IPS-15b (cell line): ENCODE data around the gene FGF14.

Source experiments
- H3K27me3 ChIP-seq: one replicate; pipeline ENCODE4 v1.6.1; 2013; ENCODE audit warnings: low read length; ENCODE audit not compliant: control insufficient read depth, insufficient read depth
- H3K36me3 ChIP-seq: one replicate; pipeline ENCODE4 v1.6.1; 2013; ENCODE audit warnings: low read length; ENCODE audit not compliant: control insufficient read depth, insufficient read depth
- H3K4me1 ChIP-seq: one replicate; pipeline ENCODE4 v1.6.1; 2013; ENCODE audit warnings: mild to moderate bottlenecking, low read length; ENCODE audit not compliant: control insufficient read depth, insufficient read depth
- H3K4me3 ChIP-seq: one replicate; pipeline ENCODE4 v1.5.1; 2013; ENCODE audit warnings: low read depth, low read length
- H3K9ac ChIP-seq: one replicate; pipeline ENCODE4 v1.6.1; 2013; ENCODE audit warnings: low read depth, mild to moderate bottlenecking, low read length
- H3K9me3 ChIP-seq: one replicate; pipeline ENCODE4 v1.6.1; 2013; ENCODE audit warnings: mild to moderate bottlenecking, low read length; ENCODE audit not compliant: control insufficient read depth, insufficient read depth

The FGF14 gene

DNA sequence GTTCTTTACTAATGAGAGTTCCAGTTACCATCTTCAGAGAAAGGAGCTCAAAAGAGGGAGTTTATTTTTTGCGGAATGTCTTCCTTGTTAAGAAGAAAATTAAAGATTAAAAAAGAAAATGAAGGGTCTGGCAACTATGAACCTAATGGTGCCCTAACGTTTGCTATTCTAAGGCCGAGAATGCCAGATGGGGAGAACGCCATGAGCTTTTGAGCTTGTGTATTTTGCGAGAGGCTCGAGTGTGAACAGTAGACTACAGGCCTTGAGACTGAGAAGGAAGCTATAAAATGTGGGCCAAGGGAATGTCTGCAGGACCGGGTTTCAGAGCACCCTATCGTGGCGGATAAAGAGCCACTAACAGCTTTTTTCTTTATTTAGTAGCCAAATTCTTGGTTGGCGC is 6.7 kb downstream of the FGF14 start:
- no peaks in the 10 kb centered on the region for H3K9me3 ChIP-seq

DNA sequence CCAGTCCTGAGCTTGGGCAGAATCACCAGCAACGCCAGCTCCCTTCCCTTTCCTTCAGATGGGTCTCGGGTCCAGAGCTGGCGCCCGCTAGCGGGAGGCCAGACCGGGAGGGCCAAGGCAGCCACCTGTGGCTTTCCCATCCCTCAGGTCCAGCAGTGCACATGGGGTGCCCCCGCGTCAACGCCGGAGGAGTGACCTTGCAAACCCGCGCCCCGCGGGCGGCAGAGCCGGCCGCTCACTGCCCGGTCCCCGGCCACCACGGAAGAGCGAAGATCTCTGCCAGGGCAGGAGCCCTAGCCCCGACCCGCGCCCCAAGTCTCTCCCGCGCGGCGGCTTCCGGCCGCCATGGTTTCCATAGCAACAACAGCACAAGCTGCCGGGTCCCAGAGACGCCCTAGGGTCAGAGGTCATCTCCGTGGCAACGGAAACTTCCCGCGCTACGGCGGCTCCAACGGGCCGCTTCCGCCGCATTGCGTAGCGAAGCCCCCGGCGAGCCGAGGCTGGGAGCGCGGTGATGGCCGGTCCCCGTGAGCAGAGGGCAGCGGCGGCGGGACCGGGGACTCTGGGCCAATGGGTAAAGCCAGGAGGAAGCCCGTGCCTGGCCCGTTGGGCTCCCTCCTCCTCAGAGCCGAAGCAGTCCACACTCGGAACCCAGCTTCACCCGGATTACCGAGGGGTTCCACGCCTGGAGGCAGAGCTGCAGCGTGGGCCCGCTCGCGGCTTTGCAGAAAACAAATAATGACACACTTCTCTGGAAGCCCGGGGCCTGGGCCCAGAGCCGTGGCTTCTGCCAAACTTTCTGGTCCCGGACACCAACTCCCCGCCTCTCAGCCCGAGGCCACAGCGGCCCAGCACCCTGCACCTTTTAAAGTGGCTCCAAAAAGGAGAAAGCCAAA is 7.4 kb downstream of the FGF14 start:
- Histone ChIP-seq H3K36me3 (no peaks in the 10 kb centered on the region), H3K9me3 (no peaks in the 10 kb centered on the region), H3K27me3 (peaks cover 20% of the 10 kb centered on the region), H3K4me3 (peak overlapping the region; percentile 90), H3K4me1 (no peaks in the 10 kb centered on the region), H3K9ac (peak overlapping the region; percentile 93)

More for the DNA sequence above, 6.7 kb downstream of the FGF14 start:
- H3K36me3 ChIP-seq, result no peaks in the 10 kb centered on the region
- peaks cover 25% of the 10 kb centered on the region for H3K27me3 ChIP-seq
- no peaks in the 10 kb centered on the region for H3K4me1 ChIP-seq
- peak overlapping the region; percentile 93 for H3K9ac ChIP-seq
- peak overlapping the region; percentile 90 for H3K4me3 ChIP-seq

DNA sequence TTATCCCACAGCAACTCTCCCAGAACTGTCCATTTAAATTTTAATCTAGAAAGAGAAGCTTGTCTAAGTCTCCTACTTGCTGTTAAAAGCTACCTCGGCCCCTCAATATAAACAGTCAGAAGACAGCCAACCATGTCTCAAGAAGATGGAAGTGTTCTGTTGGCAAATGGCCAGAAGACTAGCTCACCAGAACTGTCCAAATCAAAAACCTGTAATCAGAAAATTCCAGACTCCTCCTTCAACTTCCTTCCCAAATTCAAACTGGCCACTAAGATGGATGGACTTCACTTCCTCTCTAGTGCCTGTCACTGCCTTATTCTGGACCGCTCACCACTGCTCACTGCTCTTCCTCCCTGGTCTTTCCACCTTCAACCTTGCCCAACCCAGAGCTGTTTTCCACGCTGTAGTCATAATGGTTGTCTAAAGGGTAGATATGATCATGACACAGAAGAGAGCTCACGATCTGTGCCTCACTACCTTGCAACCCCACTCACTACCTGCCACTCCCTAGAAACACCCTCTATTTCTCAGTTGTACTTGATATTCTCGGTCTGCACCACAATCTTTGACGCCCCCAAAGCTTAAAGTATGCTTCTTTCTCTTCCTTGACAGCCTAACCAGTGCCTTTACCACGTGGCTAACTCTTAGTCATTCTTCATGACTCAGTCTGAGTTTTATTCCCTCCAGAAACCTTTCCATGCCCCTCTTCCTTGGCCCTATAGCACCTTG is 9.2 kb downstream of the FGF14 start:
- Histone ChIP-seq H3K36me3 (no peaks in the 10 kb centered on the region), H3K9me3 (no peaks in the 10 kb centered on the region), H3K27me3 (peaks cover 11% of the 10 kb centered on the region), H3K4me1 (no peaks in the 10 kb centered on the region), H3K9ac (no peak overlapping the region), H3K4me3 (no peak overlapping the region)

DNA sequence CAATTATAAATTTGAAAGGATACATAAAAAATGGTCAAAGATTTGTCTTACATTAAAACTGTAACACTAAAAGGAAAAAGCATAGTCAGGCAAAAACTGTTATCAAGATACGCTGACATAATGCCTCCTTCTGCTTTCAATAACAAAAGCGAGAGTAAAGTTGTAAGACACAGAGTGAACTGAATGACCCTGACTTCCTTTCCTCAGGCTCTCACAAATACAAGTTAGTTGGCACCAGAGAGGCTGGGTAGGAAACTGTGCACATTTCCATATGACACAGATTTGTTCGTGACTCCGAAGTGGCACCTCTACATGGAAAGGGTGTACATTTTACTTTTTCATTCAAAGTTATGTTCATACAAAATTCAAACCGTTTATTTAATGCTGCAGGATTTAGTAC is 15.4 kb downstream of the FGF14 start:
- Histone ChIP-seq H3K4me1 (no peaks in the 10 kb centered on the region), H3K27me3 (no peaks in the 10 kb centered on the region), H3K9me3 (no peaks in the 10 kb centered on the region), H3K9ac (no peak overlapping the region), H3K36me3 (no peaks in the 10 kb centered on the region), H3K4me3 (no peak overlapping the region)

DNA sequence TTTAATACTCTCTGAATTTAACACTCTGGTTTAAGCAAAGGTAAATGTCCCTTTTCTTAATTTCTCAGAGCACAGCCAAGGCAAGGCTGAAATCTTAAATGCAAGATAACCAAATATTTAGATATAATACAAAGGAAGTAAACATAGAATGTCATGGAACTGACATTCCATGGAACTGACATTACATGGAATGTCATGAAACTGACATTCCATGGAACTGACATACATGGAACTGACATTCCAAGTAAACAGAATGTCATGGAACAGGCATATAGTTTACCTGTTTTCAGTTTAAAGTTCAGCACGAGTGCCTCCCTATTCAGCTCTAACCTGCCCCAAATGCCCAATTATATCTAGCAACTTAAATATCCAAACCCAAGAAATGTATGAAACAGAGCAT is 21.8 kb downstream of the FGF14 start:
- no peaks in the 10 kb centered on the region for H3K36me3 ChIP-seq
- H3K9me3 ChIP-seq, result no peaks in the 10 kb centered on the region
- no peak overlapping the region for H3K9ac ChIP-seq
- H3K4me1 ChIP-seq, result no peaks in the 10 kb centered on the region
- no peaks in the 10 kb centered on the region for H3K27me3 ChIP-seq
- no peak overlapping the region for H3K4me3 ChIP-seq

DNA sequence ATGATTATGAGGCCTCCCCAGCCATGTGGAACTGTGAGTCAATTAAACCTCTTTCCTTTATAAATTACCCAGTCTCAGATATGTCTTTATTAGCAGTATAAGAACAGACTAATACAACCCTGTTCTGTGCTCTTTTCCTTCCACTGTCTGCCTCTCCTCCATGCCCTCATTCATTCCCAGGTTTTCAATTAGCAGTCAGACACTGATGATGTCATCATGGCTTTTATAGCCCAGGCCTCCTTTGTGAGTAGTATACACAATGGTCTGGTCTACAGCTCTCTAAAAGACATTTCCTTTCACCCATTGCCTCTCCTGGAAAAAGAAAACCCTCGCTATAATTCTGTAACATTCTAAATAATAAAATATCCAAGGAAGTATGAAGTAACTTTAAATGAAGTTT is 25.5 kb downstream of the FGF14 start:
- H3K9me3 ChIP-seq, result no peaks in the 10 kb centered on the region
- no peaks in the 10 kb centered on the region for H3K27me3 ChIP-seq
- H3K9ac ChIP-seq, result no peak overlapping the region
- no peaks in the 10 kb centered on the region for H3K4me1 ChIP-seq
- no peaks in the 10 kb centered on the region for H3K36me3 ChIP-seq
- no peak overlapping the region for H3K4me3 ChIP-seq

DNA sequence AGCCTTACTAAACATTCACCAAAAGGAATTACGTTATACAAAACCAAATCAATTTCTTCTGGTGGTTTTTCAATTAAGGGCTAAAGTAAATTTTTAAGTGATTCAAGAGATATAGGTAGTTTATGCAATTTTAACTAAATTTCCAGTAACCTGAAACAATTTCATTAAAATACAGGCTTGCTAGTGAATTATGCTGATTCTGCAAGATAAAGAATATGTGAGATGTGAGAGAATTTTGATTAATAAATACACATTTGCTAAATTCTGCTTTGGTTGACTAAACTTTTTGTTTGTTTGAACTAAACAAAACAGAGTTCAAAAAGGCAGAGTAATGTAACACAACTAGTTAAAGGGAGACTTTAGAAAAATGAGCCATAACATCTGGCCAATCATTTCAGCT is 27.1 kb downstream of the FGF14 start:
- Histone ChIP-seq H3K9me3 (no peaks in the 10 kb centered on the region), H3K4me1 (no peaks in the 10 kb centered on the region), H3K9ac (no peak overlapping the region), H3K4me3 (no peak overlapping the region), H3K36me3 (no peaks in the 10 kb centered on the region), H3K27me3 (no peaks in the 10 kb centered on the region)

DNA sequence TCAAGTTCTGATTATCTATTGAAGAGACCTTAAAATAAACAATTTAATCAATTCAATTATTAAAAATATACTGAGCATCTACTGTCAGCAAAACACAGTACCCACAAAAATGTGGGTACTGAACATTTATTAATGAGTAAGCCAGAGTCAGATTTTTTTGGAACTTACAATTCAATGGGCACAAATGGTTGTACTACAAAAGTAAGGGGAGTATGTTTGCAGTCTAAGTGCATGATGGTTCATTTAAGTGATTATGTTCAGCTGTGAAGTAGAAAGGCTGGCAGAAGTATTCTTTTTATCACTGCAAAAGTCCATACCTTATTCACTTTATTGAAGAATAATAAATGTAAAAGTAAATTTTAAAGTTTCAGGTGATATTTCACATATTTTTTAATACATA is 27.6 kb downstream of the FGF14 start:
- Histone ChIP-seq H3K27me3 (no peaks in the 10 kb centered on the region), H3K4me1 (no peaks in the 10 kb centered on the region), H3K9me3 (no peaks in the 10 kb centered on the region), H3K9ac (no peak overlapping the region), H3K36me3 (no peaks in the 10 kb centered on the region), H3K4me3 (no peak overlapping the region)

DNA sequence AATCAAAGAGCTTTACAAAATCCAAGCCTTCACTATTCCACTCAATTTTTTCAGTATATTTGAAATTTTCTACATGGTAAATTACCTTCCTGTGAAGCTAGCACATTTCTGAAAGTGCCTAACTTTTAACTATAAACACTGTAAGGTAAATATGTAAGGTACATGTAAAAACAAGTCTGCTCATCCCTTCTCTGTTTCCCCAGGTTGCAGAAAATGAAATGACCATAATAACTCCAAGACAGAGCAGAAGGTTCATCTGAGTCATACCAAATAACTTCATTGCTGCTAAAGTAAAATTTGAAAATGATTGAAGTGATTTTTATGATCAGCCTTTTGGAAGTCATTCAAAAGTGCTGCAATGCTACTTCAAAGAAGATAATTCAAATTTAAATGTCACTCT is 28.6 kb downstream of the FGF14 start:
- Histone ChIP-seq H3K27me3 (no peaks in the 10 kb centered on the region), H3K36me3 (no peaks in the 10 kb centered on the region), H3K4me1 (no peaks in the 10 kb centered on the region), H3K9ac (no peak overlapping the region), H3K4me3 (no peak overlapping the region), H3K9me3 (no peaks in the 10 kb centered on the region)

DNA sequence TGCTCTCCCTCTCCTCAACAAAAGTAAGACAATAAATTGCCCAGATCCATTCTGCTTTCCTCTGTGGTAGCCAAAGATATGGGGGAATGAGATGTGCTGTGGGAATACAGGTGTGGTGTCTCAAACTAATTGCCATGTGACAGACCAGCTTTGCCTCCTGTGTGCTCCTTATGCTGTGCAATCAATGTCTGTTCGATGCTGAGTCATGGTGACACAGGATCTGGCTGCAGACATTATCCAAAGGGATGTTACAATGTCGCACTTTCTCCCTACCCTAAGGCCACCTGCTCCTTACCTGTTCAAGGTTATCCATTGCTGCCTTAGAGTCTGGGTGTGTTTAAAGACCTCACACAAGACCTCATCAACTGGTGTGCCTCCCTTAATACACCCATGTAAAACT is 32.5 kb downstream of the FGF14 start:
- no peaks in the 10 kb centered on the region for H3K36me3 ChIP-seq

DNA sequence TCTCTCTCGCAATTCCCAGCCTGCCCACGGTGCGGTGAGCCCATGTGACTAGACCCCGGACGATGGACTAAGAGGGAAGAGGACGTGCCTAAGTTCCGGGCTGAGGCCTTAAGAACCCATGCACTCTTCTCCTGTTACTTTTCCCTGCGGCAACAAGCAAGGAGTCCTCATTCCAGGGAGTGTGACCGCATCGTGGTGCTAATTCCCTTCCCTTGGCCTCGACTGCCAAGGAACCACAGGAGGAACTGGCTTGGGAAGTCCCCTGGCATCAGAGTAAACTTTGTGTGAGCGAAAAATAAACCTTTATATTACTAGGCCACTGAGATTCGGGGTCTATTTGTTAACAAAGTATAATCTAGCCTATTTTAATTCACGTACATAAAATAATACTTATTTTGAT is 34.0 kb downstream of the FGF14 start:
- Histone ChIP-seq H3K27me3 (no peaks in the 10 kb centered on the region), H3K9ac (no peak overlapping the region), H3K36me3 (no peaks in the 10 kb centered on the region), H3K4me3 (no peak overlapping the region), H3K9me3 (no peaks in the 10 kb centered on the region), H3K4me1 (no peaks in the 10 kb centered on the region)

More for the DNA sequence above, 32.5 kb downstream of the FGF14 start:
- Histone ChIP-seq H3K4me1 (no peaks in the 10 kb centered on the region), H3K27me3 (no peaks in the 10 kb centered on the region), H3K9me3 (no peaks in the 10 kb centered on the region), H3K4me3 (no peak overlapping the region), H3K9ac (no peak overlapping the region)

DNA sequence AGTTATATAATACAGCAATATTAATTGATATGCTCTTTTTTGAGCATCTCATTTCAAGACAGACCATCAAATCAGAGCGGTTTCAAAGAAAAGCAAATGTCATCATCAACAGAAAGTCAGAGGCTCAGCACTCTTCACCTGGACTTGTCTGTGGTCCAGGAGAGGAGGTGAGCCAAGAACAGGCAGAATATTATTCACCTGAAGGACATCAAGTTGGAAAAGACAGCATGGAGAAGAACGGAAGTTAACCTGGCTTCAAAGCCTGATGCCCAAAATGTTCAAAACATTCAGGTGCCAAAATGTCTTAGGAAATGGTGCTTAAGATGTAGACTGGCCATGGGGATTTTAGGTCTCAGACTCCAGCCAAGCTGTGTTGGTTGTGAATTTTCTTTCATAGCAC is 40.7 kb downstream of the FGF14 start:
- Histone ChIP-seq H3K9me3 (no peaks in the 10 kb centered on the region), H3K4me1 (no peaks in the 10 kb centered on the region), H3K36me3 (no peaks in the 10 kb centered on the region), H3K27me3 (no peaks in the 10 kb centered on the region), H3K4me3 (no peak overlapping the region), H3K9ac (no peak overlapping the region)
